PC-9 (cell line): Measurements from ENCODE around the gene ME3. TPM values are rescaled to one million over a fixed set of nuclear protein-coding genes. Genes with fewer than 3 reads are reported as not detected.

Source experiments
- BruUV-seq: library from RNA; stranded (reverse); fragments of 400-500 nt; replicated peaks from 2 replicates; lab custom pipeline; 2021; lab: Mats Ljungman, UMichigan
- CTCF ChIA-PET: fragments of 300-600 bp; sonication (Branson Sonifier 250); formaldehyde crosslinking; loops from one replicate; lab custom pipeline; 2022; ENCODE audit warnings: antibody characterized with exemption; lab: Charles Lee
- POLR2A ChIA-PET: fragments of 300-600 bp; sonication (Branson Sonifier 250); formaldehyde crosslinking; loops from one replicate; lab custom pipeline; 2022; ENCODE audit warnings: antibody characterized with exemption; ENCODE audit not compliant: unreplicated experiment; lab: Charles Lee
- DNase-seq, 2 experiments: peaks; one replicate each; pipeline versions ENCODE4 v3.0.0 to v3.0.0-alpha.2; 2015 to 2022; ENCODE audit warnings: mixed read lengths in 1 of 2
- H2AFZ ChIP-seq: fragments of 200-600 bp; sonication (generic); 2 replicates; pipeline ENCODE4 v1.8.1; 2017; ENCODE audit warnings: antibody characterized with exemption
- H3F3A ChIP-seq: fragments of 200-600 bp; sonication (generic); 2 replicates; pipeline ENCODE4 v1.8.1; 2017; ENCODE audit warnings: antibody characterized with exemption, mild to moderate bottlenecking, low read depth; ENCODE audit not compliant: insufficient read depth
- H3K27ac ChIP-seq: fragments of 200-600 bp; sonication (generic); 2 replicates; pipeline ENCODE4 v1.6.1; 2016; ENCODE audit warnings: mixed run types
- H3K27me3 ChIP-seq: fragments of 200-600 bp; sonication (generic); 2 replicates; pipeline ENCODE4 v1.6.1; 2016; ENCODE audit warnings: low read depth, mixed run types; ENCODE audit not compliant: insufficient read depth
- H3K36me3 ChIP-seq: fragments of 200-600 bp; sonication (generic); 2 replicates; pipeline ENCODE4 v1.6.1; 2016; ENCODE audit warnings: low read depth, mixed run types
- H3K4me1 ChIP-seq: fragments of 200-600 bp; sonication (generic); replicated peaks from 2 replicates; pipeline ENCODE4 v1.6.1; 2016; ENCODE audit warnings: mixed run types; ENCODE audit not compliant: insufficient read depth
- H3K4me2 ChIP-seq: fragments of 200-600 bp; sonication (generic); 2 replicates; pipeline ENCODE4 v1.6.1; 2017; ENCODE audit warnings: mixed run types
- H3K4me3 ChIP-seq: fragments of 200-600 bp; sonication (generic); 2 replicates; pipeline ENCODE4 v1.6.1; 2016; ENCODE audit warnings: mixed run types
- H3K79me2 ChIP-seq: fragments of 200-600 bp; sonication (generic); 2 replicates; pipeline ENCODE4 v1.6.1; 2017; ENCODE audit warnings: low read depth, mixed run types
- H3K9me2 ChIP-seq: fragments of 200-600 bp; sonication (generic); 2 replicates; pipeline ENCODE4 v1.8.1; 2017; ENCODE audit warnings: mild to moderate bottlenecking; ENCODE audit not compliant: insufficient read depth
- H3K9me3 ChIP-seq: fragments of 200-600 bp; sonication (generic); 2 replicates; pipeline ENCODE4 v1.8.1; 2016; ENCODE audit warnings: low read depth; ENCODE audit not compliant: insufficient read depth
- H4K20me1 ChIP-seq: fragments of 200-600 bp; sonication (generic); 2 replicates; pipeline ENCODE4 v1.8.1; 2017; ENCODE audit not compliant: insufficient read depth
- EZH2 ChIP-seq: fragments of 200-600 bp; sonication (generic); IDR thresholded peaks from 2 replicates; pipeline ENCODE4 v1.8.0; 2017; ENCODE audit warnings: antibody characterized with exemption, low read depth
- intact Hi-C: fragments of 100-400 bp; cut with micrococcal nuclease; formaldehyde crosslinking; loops from one replicate; pipeline ENCODE4 v1.10.0; 2022; ENCODE audit not compliant: unreplicated experiment
- total RNA-seq: library from RNA; stranded (reverse); gene quantifications from 2 replicates; pipeline ENCODE4 v1.2.3, GENCODE V29; 2021
- TF ChIP-seq, protein P1 (sequence below): fragments of 200-600 bp; sonication (generic); conservative IDR thresholded peaks from 2 replicates; pipeline ENCODE4 v1.6.1; 2017; ENCODE audit warnings: mixed run types, antibody characterized with exemption, mild to moderate bottlenecking, moderate library complexity

Gene ME3
- total RNA-seq, 1 experiment from 2014 or later = 34.0 TPM

DNA sequence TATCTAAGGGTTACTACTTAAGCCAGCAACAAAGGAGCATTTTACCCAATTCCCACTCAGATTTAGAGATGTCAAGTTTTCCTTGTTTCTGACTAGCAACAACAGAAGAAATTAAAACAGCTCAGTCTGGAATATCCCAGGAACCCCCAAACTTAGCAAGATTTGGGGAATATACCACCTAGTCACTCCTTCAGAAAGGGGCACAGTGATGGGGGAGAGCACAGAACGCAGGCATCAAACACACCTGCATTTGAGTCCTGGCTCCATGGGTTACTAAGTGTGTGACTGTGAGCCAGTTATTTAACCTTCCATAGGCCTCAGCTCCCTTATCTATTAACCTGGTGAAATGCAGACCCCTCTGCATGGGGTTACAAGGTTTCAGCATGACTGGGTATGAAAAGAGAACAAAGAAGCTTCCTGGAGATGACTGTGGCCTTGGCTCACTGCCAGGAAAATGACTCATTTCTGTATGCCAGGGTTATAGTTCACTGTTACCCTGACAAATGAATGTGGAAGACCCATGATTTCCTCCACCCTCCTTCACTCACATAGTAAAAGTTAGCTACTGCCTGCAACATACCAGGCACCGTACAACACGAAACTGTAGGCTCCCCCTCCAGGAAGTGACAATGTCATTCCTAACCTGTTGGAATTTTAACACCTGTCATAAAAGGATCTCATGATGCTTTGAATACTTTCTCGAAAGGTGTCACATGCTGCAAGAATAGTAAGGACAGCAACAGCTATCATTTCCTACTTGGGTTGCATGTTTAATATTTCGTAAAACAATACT is 79.6 kb downstream of the ME3 start:
- CTCF ChIA-PET = interaction anchor here (0.6 to 1.1 kb wide), 4 partner anchors 96 to 148 kb away, joined by 3 read pairs; no protein-coding TSS in a partner anchor
- intact Hi-C loops = loop anchor here (1.0 to 5.0 kb wide), 8 partner anchors 69 to 323 kb away; partner anchors contain the start of gene ME3
- peaks cover 14% of the 10 kb centered on the region; the same call in 1 of the 2 replicates for H3K79me2 ChIP-seq
- H2AFZ ChIP-seq = no peak overlapping the region
- BruUV-seq = no TSS peak
- peak overlapping the region; percentile 64 for H3K4me2 ChIP-seq
- TF ChIP-seq, protein P1, sequence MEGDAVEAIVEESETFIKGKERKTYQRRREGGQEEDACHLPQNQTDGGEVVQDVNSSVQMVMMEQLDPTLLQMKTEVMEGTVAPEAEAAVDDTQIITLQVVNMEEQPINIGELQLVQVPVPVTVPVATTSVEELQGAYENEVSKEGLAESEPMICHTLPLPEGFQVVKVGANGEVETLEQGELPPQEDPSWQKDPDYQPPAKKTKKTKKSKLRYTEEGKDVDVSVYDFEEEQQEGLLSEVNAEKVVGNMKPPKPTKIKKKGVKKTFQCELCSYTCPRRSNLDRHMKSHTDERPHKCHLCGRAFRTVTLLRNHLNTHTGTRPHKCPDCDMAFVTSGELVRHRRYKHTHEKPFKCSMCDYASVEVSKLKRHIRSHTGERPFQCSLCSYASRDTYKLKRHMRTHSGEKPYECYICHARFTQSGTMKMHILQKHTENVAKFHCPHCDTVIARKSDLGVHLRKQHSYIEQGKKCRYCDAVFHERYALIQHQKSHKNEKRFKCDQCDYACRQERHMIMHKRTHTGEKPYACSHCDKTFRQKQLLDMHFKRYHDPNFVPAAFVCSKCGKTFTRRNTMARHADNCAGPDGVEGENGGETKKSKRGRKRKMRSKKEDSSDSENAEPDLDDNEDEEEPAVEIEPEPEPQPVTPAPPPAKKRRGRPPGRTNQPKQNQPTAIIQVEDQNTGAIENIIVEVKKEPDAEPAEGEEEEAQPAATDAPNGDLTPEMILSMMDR = no peak
- H3F3A ChIP-seq = peaks cover 37% of the 10 kb centered on the region
- POLR2A ChIA-PET = interaction anchor here (0.5 to 1.0 kb wide), 9 partner anchors 18 to 865 kb away, joined by 3 to 11 read pairs (median 5); no protein-coding TSS in a partner anchor
- no peaks in the 10 kb centered on the region for H3K27me3 ChIP-seq
- DNase-seq = peak; percentile 91 to 100
- 0 out of 2 replicates have a peak, but pooled peaks cover 3% of the 10 kb centered on the region for H3K9me3 ChIP-seq
- no peaks in the 10 kb centered on the region for H4K20me1 ChIP-seq
- peaks cover 66% of the 10 kb centered on the region for H3K4me1 ChIP-seq
- no peaks in the 10 kb centered on the region for H3K9me2 ChIP-seq
- no peak overlapping the region for H3K4me3 ChIP-seq
- no peaks in the 10 kb centered on the region for H3K36me3 ChIP-seq
- H3K27ac ChIP-seq = peak overlapping the region; percentile 97

DNA sequence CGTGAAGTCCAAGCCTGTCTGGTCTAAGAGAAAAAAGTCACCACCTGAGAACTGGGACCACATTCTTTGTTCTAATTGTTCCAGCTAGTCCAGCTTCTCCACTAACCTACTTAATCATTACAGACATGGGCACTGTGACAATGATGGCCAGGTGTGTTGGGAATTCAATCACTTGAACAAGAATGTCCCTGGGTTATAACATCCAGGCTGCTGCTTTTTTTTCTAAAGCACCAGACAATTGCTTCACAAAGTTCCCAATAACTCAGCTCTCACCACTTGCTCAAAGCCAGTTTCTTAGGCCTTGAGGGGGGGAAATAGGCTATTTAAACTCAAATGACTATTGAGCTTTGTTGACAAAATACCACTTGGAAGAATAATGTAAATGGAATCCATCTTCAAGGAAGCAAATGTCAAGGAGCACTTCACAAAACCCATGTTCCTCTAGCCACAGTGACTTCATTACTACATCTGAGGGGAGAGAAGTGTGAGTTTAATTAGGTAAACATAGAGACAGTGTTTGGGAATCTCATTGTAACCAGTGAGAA is 80.3 kb downstream of the ME3 start:
- Histone ChIP-seq H3K4me2 (peak overlapping the region; percentile 64), H3K9me3 (0 out of 2 replicates have a peak, but pooled peaks cover 3% of the 10 kb centered on the region), H2AFZ (no peak overlapping the region), H3K4me3 (no peak overlapping the region), H3K79me2 (peaks cover 14% of the 10 kb centered on the region; the same call in 1 of the 2 replicates), H3K27ac (peak overlapping the region; percentile 97), H4K20me1 (no peaks in the 10 kb centered on the region), H3K36me3 (no peaks in the 10 kb centered on the region), H3K27me3 (no peaks in the 10 kb centered on the region), H3F3A (peaks cover 37% of the 10 kb centered on the region), H3K9me2 (no peaks in the 10 kb centered on the region), H3K4me1 (peaks cover 66% of the 10 kb centered on the region)
- ChIA-PET POLR2A (interaction anchor here (0.5 to 0.7 kb wide), 6 partner anchors 19 to 207 kb away, joined by 3 to 12 read pairs (median 6); no protein-coding TSS in a partner anchor), CTCF (interaction anchor here (0.6 to 1.1 kb wide), 4 partner anchors 95 to 149 kb away, joined by 3 read pairs; no protein-coding TSS in a partner anchor)
- BruUV-seq = TSS peak; percentile 74
- TF ChIP-seq, protein P1 = no peak
- TF ChIP-seq EZH2 = no peak
- DNase-seq = peak; percentile 17 to 98
- intact Hi-C loops = loop anchor here (1.0 to 5.0 kb wide), 6 partner anchors 68 to 324 kb away; partner anchors contain the start of gene ME3

DNA sequence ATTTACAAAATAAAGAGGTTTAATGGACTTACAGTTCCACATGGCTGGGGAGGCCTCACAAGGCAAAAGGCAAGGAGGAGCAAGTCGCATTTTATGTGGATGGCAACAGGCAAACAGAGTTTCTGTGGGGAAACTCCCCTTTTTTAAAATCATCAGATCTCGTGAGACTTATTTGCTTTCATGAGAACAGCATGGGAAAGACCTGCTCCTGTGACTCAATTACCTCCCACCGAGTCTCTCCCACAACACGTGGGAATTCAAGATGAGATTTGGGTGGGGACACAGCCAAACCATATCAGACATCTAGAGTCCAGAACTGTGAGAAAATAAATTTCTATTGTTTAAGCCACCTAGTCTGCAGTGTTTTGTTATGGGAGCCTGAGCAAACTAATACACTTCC is 80.8 kb downstream of the ME3 start:
- H3K9me2 ChIP-seq = no peaks in the 10 kb centered on the region
- H3K27ac ChIP-seq = peak overlapping the region; percentile 97
- POLR2A ChIA-PET = interaction anchor here (0.5 to 0.7 kb wide), 2 partner anchors 48 to 122 kb away, joined by 3 to 12 read pairs; no protein-coding TSS in a partner anchor
- no peaks in the 10 kb centered on the region for H4K20me1 ChIP-seq
- H3K4me3 ChIP-seq = no peak overlapping the region
- no peak for DNase-seq
- BruUV-seq = no TSS peak
- peaks cover 66% of the 10 kb centered on the region for H3K4me1 ChIP-seq
- H3K4me2 ChIP-seq = peak overlapping the region; percentile 64
- no peaks in the 10 kb centered on the region for H3K27me3 ChIP-seq
- H3K36me3 ChIP-seq = no peaks in the 10 kb centered on the region
- H2AFZ ChIP-seq = no peak overlapping the region
- H3K79me2 ChIP-seq = peaks cover 14% of the 10 kb centered on the region; the same call in 1 of the 2 replicates
- TF ChIP-seq, protein P1 = no peak
- no peak for TF ChIP-seq EZH2
- H3F3A ChIP-seq = peaks cover 37% of the 10 kb centered on the region
- 0 out of 2 replicates have a peak, but pooled peaks cover 2% of the 10 kb centered on the region for H3K9me3 ChIP-seq
- CTCF ChIA-PET = interaction anchor here (1.1 kb wide), 1 partner anchor 95 kb away, joined by 3 read pairs; no protein-coding TSS in a partner anchor
- intact Hi-C loops = loop anchor here (1.0 to 5.0 kb wide), 6 partner anchors 67 to 325 kb away; partner anchors contain the start of gene ME3
